HEK293T (cell line): ENCODE data around the gene ENTPD8.

Experiments
- ARNT ChIP-seq: fragments of 450-650 bp; IDR thresholded peaks from 2 replicates; pipeline ENCODE4 v1.6.1; 2017; ENCODE audit warnings: mild to moderate bottlenecking
- FOXK2 ChIP-seq: fragments of 450-650 bp; IDR thresholded peaks from 2 replicates; pipeline ENCODE4 v1.6.1; 2016; ENCODE audit warnings: mild to moderate bottlenecking

GRCh38 chr9:137433916-137434431 is 7.2 kb downstream of the ENTPD8 start:
- TF ChIP-seq FOXK2, result no peak
- no peak for TF ChIP-seq ARNT
